Measurements from ENCODE around the gene CFAP74. TPM values are rescaled to one million over a fixed set of nuclear protein-coding genes. Genes with fewer than 3 reads are reported as not detected.

Gene CFAP74
- total RNA-seq, 2 experiments from 2014 or later = not detected

DNA sequence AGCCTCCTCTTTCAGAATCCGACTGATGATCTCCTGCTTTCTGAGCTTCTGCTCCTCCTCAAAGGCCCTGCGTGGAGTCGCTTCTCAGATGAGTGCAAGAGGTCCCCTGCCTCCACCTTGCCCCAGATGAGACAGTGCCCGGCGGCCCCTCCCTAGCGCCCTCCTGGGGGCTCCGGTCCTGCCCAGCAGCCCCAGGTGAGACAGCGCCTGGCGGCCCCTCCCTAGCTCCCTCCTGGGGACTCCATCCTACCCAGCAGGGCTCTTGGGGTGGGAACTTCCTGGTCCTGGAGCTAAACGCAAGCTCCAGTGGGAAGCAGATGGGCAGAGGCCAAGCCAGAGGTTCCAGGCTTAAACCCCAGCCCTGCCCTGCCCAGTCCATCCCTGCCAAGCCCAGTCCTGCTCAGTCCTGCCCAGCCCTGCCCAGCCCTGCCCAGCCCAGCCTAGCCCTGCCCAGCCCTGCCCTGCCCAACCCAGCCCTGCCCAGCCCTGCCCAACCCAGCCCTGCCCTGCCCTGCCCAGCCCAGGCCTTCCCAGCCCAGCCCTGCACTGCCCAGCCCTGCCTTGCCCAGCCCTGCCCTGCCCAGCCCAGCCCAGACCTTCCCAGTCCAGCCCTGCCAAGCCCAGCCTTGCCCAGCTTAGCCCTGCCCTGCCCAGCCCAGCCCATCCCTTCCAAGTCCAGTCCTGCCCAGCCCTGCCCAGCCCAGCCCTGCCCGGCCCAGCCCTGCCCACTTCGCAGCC is 34.6 kb downstream of the CFAP74 start:
- no peak for DNase-seq
- no peak overlapping the region for H3K4me3 Mint-ChIP-seq
- no peaks in the 10 kb centered on the region for H3K27me3 Mint-ChIP-seq (ENCODE audit: low read depth)
- POLR2A ChIA-PET = no interaction called here
- CTCF ChIA-PET = no interaction called here
- ATAC-seq = no peak
- no peak overlapping the region for H3K27ac Mint-ChIP-seq
- no peaks in the 10 kb centered on the region for H3K36me3 Mint-ChIP-seq (ENCODE audit: low read depth)
- no peaks in the 10 kb centered on the region for H3K9me3 Mint-ChIP-seq (ENCODE audit: insufficient read depth)
- H3K4me1 Mint-ChIP-seq (ENCODE audit: low read depth) = no peaks in the 10 kb centered on the region

DNA sequence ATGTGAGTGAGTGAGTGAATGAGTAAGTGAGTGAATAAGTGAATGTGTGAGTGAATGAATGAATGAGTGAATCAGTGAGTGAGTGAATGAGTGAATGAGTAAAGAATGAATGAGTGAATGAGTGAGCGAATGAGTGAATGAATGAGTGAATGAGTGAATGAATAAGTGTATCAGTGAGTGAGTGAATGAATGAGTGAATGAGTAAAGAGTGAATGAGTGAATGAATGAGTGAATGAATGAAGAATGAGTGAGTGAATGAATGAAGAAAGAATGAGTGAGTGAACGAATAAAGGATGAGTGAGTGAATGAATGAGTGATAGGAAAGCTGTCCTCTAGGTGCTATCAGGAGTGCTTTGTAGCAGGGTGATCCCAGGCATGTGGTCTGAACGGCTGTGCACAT is 35.7 kb downstream of the CFAP74 start:
- Mint-ChIP-seq H3K4me3 (no peak overlapping the region), H3K4me1 (ENCODE audit: low read depth) (no peaks in the 10 kb centered on the region), H3K27ac (no peak overlapping the region), H3K27me3 (ENCODE audit: low read depth) (no peaks in the 10 kb centered on the region), H3K9me3 (ENCODE audit: insufficient read depth) (no peaks in the 10 kb centered on the region), H3K36me3 (ENCODE audit: low read depth) (no peaks in the 10 kb centered on the region)
- DNase-seq (no peak), ATAC-seq (no peak)
- ChIA-PET POLR2A (no interaction called here), CTCF (no interaction called here)

DNA sequence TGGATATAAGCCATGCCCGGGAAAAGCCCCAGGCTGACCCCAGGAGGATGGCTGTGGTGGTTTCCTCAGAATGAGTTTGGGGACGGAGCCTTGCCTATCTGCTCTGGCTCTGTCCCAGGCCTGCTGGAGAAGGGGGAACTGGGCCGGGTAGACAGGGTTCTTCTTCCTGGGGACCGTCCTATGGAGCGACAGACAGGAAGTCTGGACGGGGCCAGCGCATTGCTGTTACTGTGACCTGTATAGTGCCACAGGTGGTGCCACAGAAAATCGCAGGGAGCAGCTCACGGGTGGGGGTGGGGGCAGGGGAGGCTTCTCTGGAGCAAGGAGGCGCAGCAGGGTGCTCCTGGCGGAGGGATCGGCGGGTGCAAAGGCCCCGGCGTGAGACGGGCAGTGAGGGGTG is 36.4 kb downstream of the CFAP74 start:
- no peaks in the 10 kb centered on the region for H3K27me3 Mint-ChIP-seq (ENCODE audit: low read depth)
- DNase-seq (no peak), ATAC-seq (no peak)
- H3K4me1 Mint-ChIP-seq (ENCODE audit: low read depth) = no peaks in the 10 kb centered on the region
- ChIA-PET CTCF (no interaction called here), POLR2A (no interaction called here)
- no peak overlapping the region for H3K4me3 Mint-ChIP-seq
- no peak overlapping the region for H3K27ac Mint-ChIP-seq
- H3K36me3 Mint-ChIP-seq (ENCODE audit: low read depth) = no peaks in the 10 kb centered on the region
- H3K9me3 Mint-ChIP-seq (ENCODE audit: insufficient read depth) = no peaks in the 10 kb centered on the region

DNA sequence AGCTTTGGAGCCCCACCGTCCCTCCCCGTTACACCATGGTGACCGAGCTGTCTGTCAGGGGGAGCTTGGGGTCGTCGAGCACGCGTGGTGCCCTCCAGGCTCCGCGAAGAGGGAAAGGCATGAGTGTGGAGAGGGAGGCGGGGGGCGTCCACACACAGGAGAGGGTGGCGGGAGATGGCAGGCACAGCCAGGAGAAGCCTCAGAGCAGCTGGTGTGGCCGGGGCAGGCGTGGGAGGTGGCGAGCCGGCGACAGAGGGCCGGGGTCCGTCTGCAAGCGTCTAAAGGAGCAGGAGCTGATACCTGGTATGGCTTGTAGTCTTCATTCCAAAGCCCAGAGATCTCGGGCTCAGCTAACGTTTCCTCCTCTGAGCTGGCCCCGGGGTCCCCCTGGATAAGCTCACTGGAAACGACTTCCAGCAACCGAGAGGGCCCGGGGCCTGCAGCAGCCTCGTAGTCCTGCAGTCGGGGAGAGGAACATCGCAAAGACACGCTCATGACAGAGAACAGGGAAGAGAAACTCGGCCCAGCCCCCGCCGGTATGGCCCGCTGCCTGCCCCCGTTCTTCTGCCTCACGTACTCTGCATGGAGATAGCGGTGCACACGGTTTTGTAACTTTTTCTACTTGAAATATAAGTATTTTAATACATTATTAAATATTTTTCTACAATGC is 37.4 kb downstream of the CFAP74 start:
- H3K9me3 Mint-ChIP-seq (ENCODE audit: insufficient read depth) = no peaks in the 10 kb centered on the region
- ATAC-seq = no peak
- no peak overlapping the region for H3K4me3 Mint-ChIP-seq
- ChIA-PET CTCF (interaction anchor here (1.1 kb wide), 1 partner anchor 78 kb away, joined by 4 read pairs; no protein-coding TSS in a partner anchor), POLR2A (interaction anchor here (0.6 kb wide), 1 partner anchor 82 kb away, joined by 3 read pairs; no protein-coding TSS in a partner anchor)
- no peak overlapping the region for H3K27ac Mint-ChIP-seq
- no peaks in the 10 kb centered on the region for H3K4me1 Mint-ChIP-seq (ENCODE audit: low read depth)
- H3K27me3 Mint-ChIP-seq (ENCODE audit: low read depth) = no peaks in the 10 kb centered on the region
- no peaks in the 10 kb centered on the region for H3K36me3 Mint-ChIP-seq (ENCODE audit: low read depth)
- DNase-seq = no peak

DNA sequence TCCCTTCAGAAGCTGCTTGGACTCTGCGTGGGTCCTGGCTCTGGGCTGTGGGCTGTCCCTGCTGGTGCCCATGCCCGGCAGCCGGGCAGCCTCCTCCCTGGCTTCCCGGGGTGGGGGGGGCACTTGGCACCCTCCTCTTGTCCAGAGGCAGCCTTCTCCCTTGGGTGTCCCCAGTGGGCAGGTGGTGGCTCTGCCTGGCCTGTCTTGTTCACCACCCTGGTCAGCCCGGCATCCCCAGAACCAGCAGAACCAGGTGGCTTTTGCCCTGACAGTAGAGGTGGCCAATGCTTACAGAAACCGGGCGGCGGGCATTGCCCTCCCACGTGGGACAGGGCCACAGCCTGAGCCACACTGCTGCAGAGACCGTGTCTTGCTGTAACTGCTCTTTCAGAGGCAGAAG is 38.0 kb downstream of the CFAP74 start:
- Mint-ChIP-seq H3K27ac (no peak overlapping the region), H3K36me3 (ENCODE audit: low read depth) (no peaks in the 10 kb centered on the region), H3K4me1 (ENCODE audit: low read depth) (no peaks in the 10 kb centered on the region), H3K4me3 (no peak overlapping the region), H3K9me3 (ENCODE audit: insufficient read depth) (no peaks in the 10 kb centered on the region), H3K27me3 (ENCODE audit: low read depth) (peaks cover 5% of the 10 kb centered on the region)
- DNase-seq = no peak
- CTCF ChIA-PET = interaction anchor here (1.1 kb wide), 1 partner anchor 79 kb away, joined by 4 read pairs; no protein-coding TSS in a partner anchor
- POLR2A ChIA-PET = no interaction called here
- no peak for ATAC-seq

DNA sequence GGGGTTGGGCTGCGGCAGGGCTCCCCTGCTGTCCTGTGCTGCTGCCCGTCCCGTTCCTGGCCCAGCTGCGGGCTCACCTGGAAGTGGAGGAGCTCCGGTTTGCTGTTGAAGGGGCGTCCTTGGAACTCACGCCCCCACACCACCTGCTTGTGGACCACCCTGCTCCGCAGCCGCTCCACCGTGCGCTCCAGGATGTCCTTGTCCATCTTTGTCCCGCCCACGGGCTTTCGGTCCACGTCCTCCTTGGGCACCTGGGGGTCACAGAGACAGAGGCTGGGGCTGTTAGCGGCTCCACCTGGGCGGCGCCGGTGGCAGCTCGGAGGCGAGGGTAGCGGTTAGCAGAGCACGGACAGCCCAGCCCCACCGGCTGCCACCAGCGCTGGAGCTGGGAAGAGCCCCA is 38.8 kb downstream of the CFAP74 start:
- H3K4me1 Mint-ChIP-seq (ENCODE audit: low read depth) = no peaks in the 10 kb centered on the region
- no peaks in the 10 kb centered on the region for H3K36me3 Mint-ChIP-seq (ENCODE audit: low read depth)
- POLR2A ChIA-PET = no interaction called here
- ATAC-seq (no peak), DNase-seq (no peak)
- peaks cover 5% of the 10 kb centered on the region for H3K27me3 Mint-ChIP-seq (ENCODE audit: low read depth)
- CTCF ChIA-PET = no interaction called here
- H3K27ac Mint-ChIP-seq = no peak overlapping the region
- H3K4me3 Mint-ChIP-seq = no peak overlapping the region
- no peaks in the 10 kb centered on the region for H3K9me3 Mint-ChIP-seq (ENCODE audit: insufficient read depth)

DNA sequence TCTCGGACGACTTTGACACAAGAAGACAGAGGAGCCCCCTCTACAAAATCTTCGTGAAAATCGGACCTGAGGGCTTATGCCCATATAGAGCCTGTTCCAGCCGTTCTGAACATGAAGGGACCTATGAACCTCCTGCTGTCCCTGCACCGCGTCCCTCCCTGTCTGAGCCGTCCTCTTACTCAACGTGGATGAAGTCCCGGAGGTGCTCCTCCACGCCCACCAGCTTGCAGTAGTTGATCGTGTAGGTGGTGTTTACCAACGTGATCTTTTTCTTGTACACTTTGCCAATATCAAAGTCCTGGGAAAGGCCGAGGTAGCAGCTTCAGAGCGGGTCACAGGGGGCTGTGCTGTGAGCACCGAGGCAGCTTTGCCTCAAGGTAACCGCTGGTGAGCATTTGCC is 40.0 kb downstream of the CFAP74 start:
- H3K4me1 Mint-ChIP-seq (ENCODE audit: low read depth) = no peaks in the 10 kb centered on the region
- H3K27ac Mint-ChIP-seq = no peak overlapping the region
- no peak overlapping the region for H3K4me3 Mint-ChIP-seq
- ATAC-seq (no peak), DNase-seq (no peak)
- POLR2A ChIA-PET = no interaction called here
- H3K9me3 Mint-ChIP-seq (ENCODE audit: insufficient read depth) = no peaks in the 10 kb centered on the region
- H3K36me3 Mint-ChIP-seq (ENCODE audit: low read depth) = no peaks in the 10 kb centered on the region
- H3K27me3 Mint-ChIP-seq (ENCODE audit: low read depth) = peaks cover 5% of the 10 kb centered on the region
- CTCF ChIA-PET = interaction anchor here (6.1 kb wide), 1 partner anchor 82 kb away, joined by 100 read pairs; no protein-coding TSS in a partner anchor

DNA sequence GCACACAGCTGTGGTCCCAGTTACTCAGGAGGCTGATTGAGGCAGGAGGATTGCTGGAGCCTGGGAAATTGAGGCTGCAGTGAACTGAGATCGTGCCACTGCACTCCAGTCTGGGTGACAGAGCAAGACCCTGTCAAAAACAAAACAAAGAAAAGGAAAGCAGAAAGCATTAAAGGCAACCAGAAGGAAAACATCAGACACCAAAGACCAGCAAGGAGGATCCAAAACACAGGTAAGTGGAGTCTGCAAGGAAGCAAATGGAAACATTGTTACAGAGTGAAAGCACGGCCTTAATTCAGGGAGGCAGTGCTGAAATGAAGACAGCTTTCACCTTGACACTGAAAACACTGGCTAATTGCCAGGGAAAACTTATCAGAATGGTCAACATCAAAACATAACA is 40.8 kb downstream of the CFAP74 start:
- no peaks in the 10 kb centered on the region for H3K4me1 Mint-ChIP-seq (ENCODE audit: low read depth)
- CTCF ChIA-PET = interaction anchor here (6.1 kb wide), 1 partner anchor 82 kb away, joined by 100 read pairs; no protein-coding TSS in a partner anchor
- POLR2A ChIA-PET = no interaction called here
- no peak for DNase-seq
- no peaks in the 10 kb centered on the region for H3K9me3 Mint-ChIP-seq (ENCODE audit: insufficient read depth)
- peaks cover 5% of the 10 kb centered on the region for H3K27me3 Mint-ChIP-seq (ENCODE audit: low read depth)
- ATAC-seq = no peak
- H3K27ac Mint-ChIP-seq = no peak overlapping the region
- no peaks in the 10 kb centered on the region for H3K36me3 Mint-ChIP-seq (ENCODE audit: low read depth)
- H3K4me3 Mint-ChIP-seq = no peak overlapping the region

DNA sequence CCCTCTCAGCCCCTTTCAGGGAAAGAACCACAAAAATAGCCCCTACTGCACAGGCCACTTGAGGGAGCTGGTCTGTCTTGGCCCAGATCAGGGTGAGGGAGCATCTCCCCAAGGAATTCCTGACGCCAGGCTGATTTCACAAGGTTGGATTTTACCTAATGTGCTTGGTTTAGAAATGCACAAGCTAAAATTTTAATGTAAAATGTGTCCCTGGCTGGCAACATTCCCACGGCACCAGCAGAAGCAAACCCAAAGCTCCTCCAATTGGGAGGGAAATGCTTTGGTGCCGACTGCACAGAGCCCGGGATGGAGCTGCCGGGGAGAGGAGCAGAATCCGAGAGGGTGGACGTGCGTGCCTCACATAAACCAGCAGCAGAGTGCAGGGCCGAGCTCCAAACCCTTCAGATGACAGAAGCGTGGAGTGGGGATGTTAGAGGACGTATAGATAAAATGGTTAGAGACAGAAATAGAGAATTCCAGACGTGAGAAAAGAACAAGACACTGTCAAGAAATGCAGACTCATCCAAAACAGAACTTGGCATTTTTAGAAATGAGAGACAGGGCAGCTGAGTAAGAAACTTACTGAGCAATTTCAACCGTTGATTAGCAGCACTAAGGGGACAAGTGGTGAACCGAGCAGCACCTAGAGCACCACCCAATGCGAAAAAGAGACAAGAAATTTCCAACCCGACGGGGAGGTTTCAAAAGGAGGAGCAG is 42.9 kb downstream of the CFAP74 start:
- ATAC-seq (no peak), DNase-seq (no peak)
- no peaks in the 10 kb centered on the region for H3K36me3 Mint-ChIP-seq (ENCODE audit: low read depth)
- H3K4me1 Mint-ChIP-seq (ENCODE audit: low read depth) = no peaks in the 10 kb centered on the region
- CTCF ChIA-PET = interaction anchor here (0.7 to 6.1 kb wide), 7 partner anchors 28 to 214 kb away, joined by 3 to 100 read pairs (median 3); no protein-coding TSS in a partner anchor
- POLR2A ChIA-PET = no interaction called here
- no peak overlapping the region for H3K4me3 Mint-ChIP-seq
- H3K9me3 Mint-ChIP-seq (ENCODE audit: insufficient read depth) = no peaks in the 10 kb centered on the region
- peaks cover 5% of the 10 kb centered on the region for H3K27me3 Mint-ChIP-seq (ENCODE audit: low read depth)
- no peak overlapping the region for H3K27ac Mint-ChIP-seq

DNA sequence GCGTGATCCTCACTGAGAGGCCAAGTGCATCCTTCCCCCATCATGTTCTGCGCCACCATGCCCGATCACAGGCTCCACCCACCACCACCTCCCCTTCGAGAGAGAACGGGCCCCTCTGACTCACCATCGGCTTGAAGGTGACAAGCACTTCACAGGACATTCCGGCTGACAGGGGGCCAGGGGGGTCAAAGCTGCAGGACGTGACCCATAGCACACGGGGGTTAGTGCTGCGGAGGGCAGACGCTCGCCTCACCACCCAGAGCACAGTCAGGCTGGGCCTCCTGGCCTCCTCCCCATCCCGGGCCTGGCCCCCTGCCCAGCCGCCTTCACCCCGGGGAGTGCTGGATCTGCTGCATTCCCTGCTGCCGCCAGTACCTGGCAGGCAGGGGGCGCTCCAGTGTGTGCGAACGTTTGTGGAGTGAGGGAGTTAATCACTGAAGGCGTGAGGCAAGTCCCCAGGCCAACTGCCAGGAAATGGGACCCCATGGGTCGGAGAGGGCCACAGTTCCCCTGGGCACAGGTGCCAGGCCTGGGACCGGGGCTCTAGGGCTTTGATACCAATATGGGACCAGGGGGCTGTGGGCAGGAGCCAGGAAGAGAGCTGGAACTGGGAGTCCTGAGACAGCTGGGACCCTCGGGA is 43.6 kb downstream of the CFAP74 start:
- Mint-ChIP-seq H3K27ac (no peak overlapping the region), H3K4me1 (ENCODE audit: low read depth) (peaks cover under 1% of the 10 kb centered on the region), H3K4me3 (no peak overlapping the region), H3K27me3 (ENCODE audit: low read depth) (peaks cover 5% of the 10 kb centered on the region), H3K9me3 (ENCODE audit: insufficient read depth) (peaks cover under 1% of the 10 kb centered on the region), H3K36me3 (ENCODE audit: low read depth) (no peaks in the 10 kb centered on the region)
- CTCF ChIA-PET = interaction anchor here (0.7 to 6.1 kb wide), 8 partner anchors 29 to 214 kb away, joined by 3 to 100 read pairs (median 3); no protein-coding TSS in a partner anchor
- POLR2A ChIA-PET = no interaction called here
- ATAC-seq = peak; percentile 92
- DNase-seq = peak; percentile 82

DNA sequence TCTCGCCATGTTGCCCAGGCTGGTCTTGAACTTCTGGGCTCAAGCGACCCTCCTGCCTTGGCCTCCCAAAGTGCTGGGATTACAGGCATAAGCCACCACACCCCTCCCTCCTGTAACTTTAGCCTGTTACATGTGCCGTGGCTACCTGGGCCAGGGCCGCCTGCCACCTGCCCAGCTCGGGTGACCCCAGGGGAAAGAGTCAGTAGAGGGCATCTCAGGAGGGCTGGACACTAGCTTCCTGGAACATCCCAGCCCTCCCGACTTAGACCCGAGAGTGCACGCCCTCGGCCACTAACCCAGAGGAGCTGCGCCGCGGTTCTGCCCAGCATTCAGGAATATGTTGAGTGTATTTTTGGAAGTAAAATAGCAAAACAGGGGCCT is 44.1 kb downstream of the CFAP74 start:
- Mint-ChIP-seq H3K27me3 (ENCODE audit: low read depth) (peaks cover 5% of the 10 kb centered on the region), H3K27ac (no peak overlapping the region), H3K36me3 (ENCODE audit: low read depth) (no peaks in the 10 kb centered on the region), H3K4me1 (ENCODE audit: low read depth) (peaks cover 1% of the 10 kb centered on the region), H3K9me3 (ENCODE audit: insufficient read depth) (peaks cover 4% of the 10 kb centered on the region), H3K4me3 (no peak overlapping the region)
- DNase-seq (no peak), ATAC-seq (no peak)
- ChIA-PET CTCF (interaction anchor here (1.0 to 6.1 kb wide), 2 partner anchors 50 to 86 kb away, joined by 3 to 100 read pairs; no protein-coding TSS in a partner anchor), POLR2A (no interaction called here)

All from activated CD8-positive, alpha-beta T cell treated with anti-CD3 and anti-CD28 coated beads, Interleukin-2, amount 10 ng/mL, durations not matched to agents 7 days and 5 days (primary cell).